A549 (cell line): ENCODE data around the gene MACROH2A2. TPM values are rescaled to one million over a fixed set of nuclear protein-coding genes. Genes with fewer than 3 reads are reported as not detected.

Experiments used
- ATAC-seq, 2 experiments: fragments of 200-7000 bp in 1 of 2; fragments of >200 bp in 1 of 2; cut with Nextera tagmentation in 1 of 2; cut with Tn5 transposase in 1 of 2; 3 replicates each; pipeline versions ENCODE4 v1.8.0 to v1.9.1; 2018 to 2020; ENCODE audit warnings: mild to moderate bottlenecking in 1 of 2, moderate library complexity in 1 of 2
- CTCF ChIA-PET: fragments of 300-600 bp; sonication (Branson Sonifier 250); formaldehyde crosslinking; extraction: SDS; loops from one replicate; lab custom pipeline; 2021; ENCODE audit warnings: antibody characterized with exemption, inconsistent platforms; lab: Yijun Ruan, JAX
- POLR2A ChIA-PET: fragments of 350-600 bp; formaldehyde crosslinking; extraction: SDS; loops from one replicate; lab custom pipeline; 2021; ENCODE audit warnings: antibody characterized with exemption, inconsistent platforms; lab: Yijun Ruan, JAX
- DNase-seq, 2 experiments: peaks; one replicate each; pipeline versions ENCODE4 v3.0.0 to v3.0.0-alpha.2; 2011 to 2016; ENCODE audit warnings: low read depth in 1 of 2, low spot score in 1 of 2
- FAIRE-seq: peaks from 2 replicates; lab custom pipeline; 2011; peaks lifted over from hg19 to GRCh38; lab: Jason Lieb, UNC
- H3K27ac ChIP-seq, 2 experiments: fragments of >200 bp; sonication (Bioruptor Twin); formaldehyde crosslinking; 3 replicates each; pipeline ENCODE4 v1.5.1; 2016 to 2017
- H3K4me1 ChIP-seq: fragments of >200 bp; sonication (Bioruptor Twin); formaldehyde crosslinking; 3 replicates; pipeline ENCODE4 v1.6.1; 2016
- H3K4me2 ChIP-seq: fragments of >200 bp; sonication (Bioruptor Twin); formaldehyde crosslinking; 3 replicates; pipeline ENCODE4 v1.6.1; 2016
- H3K4me3 ChIP-seq: fragments of >200 bp; sonication (Bioruptor Twin); formaldehyde crosslinking; 3 replicates; pipeline ENCODE4 v1.5.1; 2016
- H3K9me3 ChIP-seq: fragments of >200 bp; sonication (Bioruptor Twin); formaldehyde crosslinking; 3 replicates; pipeline ENCODE4 v1.6.1; 2016
- CBX8 ChIP-seq: fragments of 200-600 bp; sonication (generic); IDR thresholded peaks from 2 replicates; pipeline ENCODE4 v1.6.1; 2016
- CEBPB ChIP-seq, 2 experiments: fragments of >200 bp in 1 of 2; sonication (Bioruptor Twin) in 1 of 2; formaldehyde crosslinking in 1 of 2; IDR thresholded peaks; 2 replicates each; pipeline ENCODE4 v1.6.1; 2012 to 2016
- CHD4 ChIP-seq: fragments of 200-600 bp; sonication (generic); IDR thresholded peaks from 2 replicates; pipeline ENCODE4 v1.6.1; 2016; ENCODE audit warnings: antibody characterized with exemption, mild to moderate bottlenecking, borderline replicate concordance
- EP300 ChIP-seq, 2 experiments: fragments of >200 bp; sonication (Bioruptor Twin); formaldehyde crosslinking; IDR thresholded peaks; 2 replicates in 1 of 2; 3 replicates in 1 of 2; pipeline ENCODE4 v1.6.1; 2016 to 2017
- GATA3 ChIP-seq: IDR thresholded peaks from 2 replicates; pipeline ENCODE4 v1.6.1; 2012; ENCODE audit warnings: borderline replicate concordance
- HDAC2 ChIP-seq: fragments of 200-600 bp; sonication (generic); IDR thresholded peaks from 2 replicates; pipeline ENCODE4 v1.6.1; 2016
- HMGXB4 ChIP-seq: fragments of 250-450 bp; sonication (Bioruptor Pico); IDR thresholded peaks from 2 replicates; pipeline ENCODE4 v1.5.0; 2021; ENCODE audit warnings: mild to moderate bottlenecking, moderate library complexity, borderline replicate concordance
- JUNB ChIP-seq: fragments of >200 bp; sonication (Bioruptor Twin); formaldehyde crosslinking; IDR thresholded peaks from 2 replicates; pipeline ENCODE4 v1.6.1; 2016
- KDM1A ChIP-seq: fragments of 200-600 bp; sonication (generic); IDR thresholded peaks from 2 replicates; pipeline ENCODE4 v1.6.1; 2016; ENCODE audit warnings: low read depth, mild to moderate bottlenecking
- MAFK ChIP-seq: fragments of 450-650 bp; IDR thresholded peaks from 2 replicates; pipeline ENCODE4 v1.6.1; 2014; ENCODE audit not compliant: partially characterized antibody
- MYC ChIP-seq: IDR thresholded peaks from 2 replicates; pipeline ENCODE4 v1.6.1; 2012; ENCODE audit warnings: mild to moderate bottlenecking, inconsistent platforms, low read length, improper control_type of control experiment, borderline replicate concordance
- NPAS2 ChIP-seq: fragments of 250-450 bp; sonication (Bioruptor Pico); IDR thresholded peaks from 2 replicates; pipeline ENCODE4 v1.8.0; 2022; ENCODE audit warnings: mild to moderate bottlenecking, moderate library complexity, borderline replicate concordance
- NR3C1 ChIP-seq: fragments of >200 bp; sonication (Bioruptor Twin); formaldehyde crosslinking; IDR thresholded peaks from 3 replicates; pipeline ENCODE4 v1.6.1; 2017
- POLR2AphosphoS2 ChIP-seq: conservative IDR thresholded peaks from 2 replicates; pipeline ENCODE4 v1.6.1; 2012; ENCODE audit warnings: low read length, improper control_type of control experiment, inconsistent platforms
- RAD21 ChIP-seq, 2 experiments: fragments of >200 bp in 1 of 2; sonication (Bioruptor Twin) in 1 of 2; formaldehyde crosslinking in 1 of 2; IDR thresholded peaks in 1 of 2; conservative IDR thresholded peaks in 1 of 2; 2 replicates in 1 of 2; 3 replicates in 1 of 2; pipeline ENCODE4 v1.6.1; 2012 to 2018; ENCODE audit warnings: inconsistent platforms in 1 of 2
- REST ChIP-seq: fragments of 200-600 bp; sonication (generic); IDR thresholded peaks from 2 replicates; pipeline ENCODE4 v1.6.1; 2016; ENCODE audit warnings: antibody characterized with exemption, mild to moderate bottlenecking, moderate library complexity
- ZFP36 ChIP-seq: fragments of 450-650 bp; IDR thresholded peaks from 2 replicates; pipeline ENCODE4 v1.6.1; 2014; ENCODE audit warnings: borderline replicate concordance; ENCODE audit not compliant: partially characterized antibody
- ZSCAN20 ChIP-seq: fragments of 250-450 bp; sonication (Bioruptor Pico); IDR thresholded peaks from 2 replicates; pipeline ENCODE4 v1.8.0; 2022; ENCODE audit warnings: mild to moderate bottlenecking, moderate library complexity
- WGBS: methylation state at CpG from one replicate; pipeline ENCODE4 v1.1.6; 2017; ENCODE audit errors: missing lambda C conversion rate; 5-methylcytosine and 5-hydroxymethylcytosine counted together
- polyA plus RNA-seq, 4 experiments: library from polyadenylated mRNA; depleted of rRNA in 3 of 4; stranded (reverse); fragments of >200 nt; fragmentation: RNase III in 1 of 4; extraction: RNeasy Plus Mini Kit Qiagen cat#74134 plus additional on column Dnase treatment in 1 of 4; gene quantifications; 2 replicates in 3 of 4; 3 replicates in 1 of 4; pipeline ENCODE4 v1.2.3, GENCODE V29; 2011 to 2017
- TF ChIP-seq, protein P1 (sequence below): fragments of >200 bp; sonication (Bioruptor Twin); formaldehyde crosslinking; IDR thresholded peaks from 3 replicates; pipeline ENCODE4 v1.6.1; 2016

MACROH2A2 gene
- polyA plus RNA-seq, 2 of the 4 experiments (the other 2 are of a cell fraction), result 22.2 to 29.6 TPM

- Histone ChIP-seq H3K27ac (no peak overlapping the region), H3K4me3 (no peak overlapping the region), H3K4me1 (no peaks in the 10 kb centered on the region), H3K4me2 (no peak overlapping the region), H3K9me3 (no peaks in the 10 kb centered on the region)
- TF ChIP-seq HDAC2 (no peak), MAFK (no peak), GATA3 (no peak), ZSCAN20 (CRISPR knock-in tag) (no peak), EP300 (IDR thresholded peaks at IDR 0.05) (no peak), CEBPB (IDR thresholded peaks at IDR 0.05) (no peak)
- TF ChIP-seq, protein P1, sequence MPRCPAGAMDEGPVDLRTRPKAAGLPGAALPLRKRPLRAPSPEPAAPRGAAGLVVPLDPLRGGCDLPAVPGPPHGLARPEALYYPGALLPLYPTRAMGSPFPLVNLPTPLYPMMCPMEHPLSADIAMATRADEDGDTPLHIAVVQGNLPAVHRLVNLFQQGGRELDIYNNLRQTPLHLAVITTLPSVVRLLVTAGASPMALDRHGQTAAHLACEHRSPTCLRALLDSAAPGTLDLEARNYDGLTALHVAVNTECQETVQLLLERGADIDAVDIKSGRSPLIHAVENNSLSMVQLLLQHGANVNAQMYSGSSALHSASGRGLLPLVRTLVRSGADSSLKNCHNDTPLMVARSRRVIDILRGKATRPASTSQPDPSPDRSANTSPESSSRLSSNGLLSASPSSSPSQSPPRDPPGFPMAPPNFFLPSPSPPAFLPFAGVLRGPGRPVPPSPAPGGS, result no peak
- DNase-seq, result no peak
- ChIA-PET POLR2A (no interaction called here), CTCF (interaction anchor here (0.6 to 14.0 kb wide), 5 partner anchors 9 to 135 kb away, joined by 3 to 244 read pairs (median 8); partner anchors contain the start of gene TYSND1)
- ATAC-seq, result no peak
- FAIRE-seq, result no peak
- WGBS, result 91% methylated on average over 7 of the region's 7 CpGs
Measured at GRCh38 chr10:70119197-70119596, 66.6 kb downstream of the MACROH2A2 start.

DNA sequence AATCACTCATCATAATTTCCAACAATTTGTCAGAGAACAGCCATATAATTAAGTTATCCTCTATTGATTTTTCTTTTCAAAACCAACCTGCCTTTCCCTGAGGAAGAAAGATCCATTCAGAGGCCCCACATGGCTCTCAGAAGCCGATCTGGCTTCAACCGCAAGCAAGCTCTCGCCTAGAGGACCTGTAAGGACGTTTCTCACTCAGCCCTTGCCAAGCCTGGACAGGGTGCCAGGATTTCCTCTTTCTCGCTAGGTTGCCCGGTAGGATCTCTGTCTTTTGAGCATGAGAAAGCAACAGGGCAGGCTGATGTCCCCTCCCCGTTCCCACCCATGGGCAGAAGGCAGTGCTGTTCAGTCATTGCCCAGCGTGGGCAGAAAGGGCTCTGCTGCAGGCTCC, 67.0 kb downstream of the MACROH2A2 start:
- CTCF ChIA-PET, result interaction anchor here (0.6 to 14.0 kb wide), 5 partner anchors 9 to 136 kb away, joined by 3 to 244 read pairs (median 8); partner anchors contain the start of gene TYSND1

More for the DNA sequence above, 67.0 kb downstream of the MACROH2A2 start:
- no peak for TF ChIP-seq HMGXB4 (CRISPR knock-in tag)
- no peak for TF ChIP-seq POLR2AphosphoS2
- TF ChIP-seq ZFP36, result no peak
- no peak for TF ChIP-seq KDM1A
- TF ChIP-seq MAFK, result no peak
- TF ChIP-seq CBX8, result no peak
- TF ChIP-seq ZSCAN20 (CRISPR knock-in tag), result no peak
- TF ChIP-seq NR3C1, result no peak
- no peak for TF ChIP-seq NPAS2 (CRISPR knock-in tag)
- TF ChIP-seq MYC, result no peak
- TF ChIP-seq RAD21 (conservative IDR thresholded peaks at IDR 0.05 in 1 of 2, IDR thresholded peaks at IDR 0.05 in 1 of 2), result no peak
- TF ChIP-seq REST, result no peak
- no peak for TF ChIP-seq JUNB
- no peak for TF ChIP-seq CHD4
- TF ChIP-seq HDAC2, result no peak
- no peak overlapping the region for H3K27ac ChIP-seq
- no peaks in the 10 kb centered on the region for H3K9me3 ChIP-seq
- POLR2A ChIA-PET, result no interaction called here
- H3K4me3 ChIP-seq, result no peak overlapping the region
- FAIRE-seq, result no peak
- ATAC-seq, result no peak
- no peak overlapping the region for H3K4me2 ChIP-seq
- no peaks in the 10 kb centered on the region; the same call in 2 of the 3 replicates for H3K4me1 ChIP-seq
- DNase-seq, result no peak
- 86% methylated on average over 7 of the region's 8 CpGs for WGBS
